ENCODE data around the gene SERPINB1. TPM values are rescaled to one million over a fixed set of nuclear protein-coding genes. Genes with fewer than 3 reads are reported as not detected.
A peak's percentile ranks its signal among the peaks of the same experiment; 100 is the strongest.

Gene SERPINB1
- total RNA-seq, 3 donors from 2014 or later (not counting 1 experiment from before 2014, with no cell fraction given): 74.8 to 80.2 (median 78.1) TPM

DNA sequence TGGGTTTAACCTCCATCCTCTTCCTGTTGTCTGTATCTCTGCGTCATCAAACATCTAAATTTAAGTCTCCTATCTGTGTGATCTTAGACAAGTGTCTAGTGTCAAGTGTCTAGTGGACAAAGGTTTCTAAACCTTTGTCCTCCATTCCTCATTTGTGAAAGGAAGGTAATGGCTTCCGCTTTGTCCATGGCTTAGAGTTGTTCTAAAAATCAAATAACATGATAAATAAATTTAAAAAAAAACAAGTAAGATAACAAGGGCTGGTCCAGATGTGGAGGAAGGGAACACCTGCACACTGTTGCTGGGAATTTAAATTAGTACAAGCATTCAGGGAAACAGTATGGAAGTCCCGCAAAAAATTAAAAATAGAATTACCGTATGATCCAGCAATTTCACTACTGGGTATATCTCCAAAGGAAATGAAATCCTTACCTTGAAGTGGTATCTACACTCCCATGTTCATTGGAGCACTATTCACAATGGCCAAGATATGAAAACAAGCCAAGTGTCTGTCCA lies 17.6 kb upstream of the SERPINB1 start:
- DNase-seq: no peak
- TF ChIP-seq, protein P1, sequence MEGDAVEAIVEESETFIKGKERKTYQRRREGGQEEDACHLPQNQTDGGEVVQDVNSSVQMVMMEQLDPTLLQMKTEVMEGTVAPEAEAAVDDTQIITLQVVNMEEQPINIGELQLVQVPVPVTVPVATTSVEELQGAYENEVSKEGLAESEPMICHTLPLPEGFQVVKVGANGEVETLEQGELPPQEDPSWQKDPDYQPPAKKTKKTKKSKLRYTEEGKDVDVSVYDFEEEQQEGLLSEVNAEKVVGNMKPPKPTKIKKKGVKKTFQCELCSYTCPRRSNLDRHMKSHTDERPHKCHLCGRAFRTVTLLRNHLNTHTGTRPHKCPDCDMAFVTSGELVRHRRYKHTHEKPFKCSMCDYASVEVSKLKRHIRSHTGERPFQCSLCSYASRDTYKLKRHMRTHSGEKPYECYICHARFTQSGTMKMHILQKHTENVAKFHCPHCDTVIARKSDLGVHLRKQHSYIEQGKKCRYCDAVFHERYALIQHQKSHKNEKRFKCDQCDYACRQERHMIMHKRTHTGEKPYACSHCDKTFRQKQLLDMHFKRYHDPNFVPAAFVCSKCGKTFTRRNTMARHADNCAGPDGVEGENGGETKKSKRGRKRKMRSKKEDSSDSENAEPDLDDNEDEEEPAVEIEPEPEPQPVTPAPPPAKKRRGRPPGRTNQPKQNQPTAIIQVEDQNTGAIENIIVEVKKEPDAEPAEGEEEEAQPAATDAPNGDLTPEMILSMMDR (IDR thresholded peaks at IDR 0.05): no peak

DNA sequence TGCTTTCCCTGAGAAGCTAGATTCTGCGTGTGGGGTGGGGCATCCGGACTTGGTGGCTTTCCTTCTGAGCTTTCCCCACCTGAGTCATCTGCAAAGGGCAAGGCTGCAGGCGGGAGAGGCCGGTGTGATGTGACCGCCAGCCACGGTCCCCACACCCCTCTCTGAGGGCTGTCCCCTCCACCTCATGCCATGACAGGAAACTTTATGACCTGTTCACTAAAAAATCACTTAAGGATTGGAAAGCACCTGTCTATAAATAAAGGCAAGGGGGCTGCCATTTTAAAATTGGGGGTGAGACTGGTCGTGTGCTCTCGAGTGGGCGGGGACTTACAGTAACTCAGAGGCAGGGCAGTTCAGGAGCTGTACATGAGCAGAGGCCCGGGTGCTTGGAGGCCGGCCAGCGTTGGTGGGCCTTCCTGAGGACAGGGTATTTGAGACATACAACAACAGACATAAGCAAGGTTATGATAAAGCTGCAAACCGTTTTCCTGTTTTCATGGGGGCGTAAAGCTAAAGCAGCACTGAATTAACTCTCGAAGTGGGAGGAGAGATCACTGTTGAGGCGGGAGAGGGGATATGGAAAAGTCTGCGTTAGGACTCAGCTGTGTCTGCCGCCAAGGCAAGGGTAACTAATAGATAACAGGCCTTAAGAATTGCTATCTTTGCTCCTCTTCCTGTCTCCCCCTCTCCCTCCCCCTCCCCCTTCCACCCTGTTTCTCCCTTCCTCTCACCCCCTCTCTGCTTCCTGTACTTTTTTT lies 16.1 kb upstream of the SERPINB1 start:
- Mint-ChIP-seq H3K4me3 (peak overlapping the region; percentile 87), H3K4me1 (peaks cover 60 to 73% of the 10 kb centered on the region in 2 donors), H3K36me3 (no peaks in the 10 kb centered on the region), H3K27ac (peak overlapping the region; percentile 94 to 97), H3K9me3 (no peaks in the 10 kb centered on the region), H3K27me3 (ENCODE audit: low read depth in 2 of 2) (no peaks in the 10 kb centered on the region)
- no peaks in the 10 kb centered on the region for H3K36me3 ChIP-seq (ENCODE audit: control insufficient read depth, insufficient read depth, low read length)
- peak; percentile 61 to 65 (median 64) for ATAC-seq
- intact Hi-C loops (cut with micrococcal nuclease): loop anchor here (5.0 kb wide), 2 partner anchors 65 to 210 kb away; partner anchors contain the start of gene RIPK1
- H3K27me3 ChIP-seq (ENCODE audit: control insufficient read depth, insufficient read depth, low read length): no peaks in the 10 kb centered on the region
- WGBS (ENCODE audit: insufficient coverage): 6% methylated on average over 18 of the region's 18 CpGs
- no peak overlapping the region for H3K4me3 ChIP-seq (ENCODE audit: low read length)
- DNase-seq: peak; percentile 60 to 85
- H3K9me3 ChIP-seq (ENCODE audit: control insufficient read depth, insufficient read depth, low read length): no peaks in the 10 kb centered on the region
- H3K27ac ChIP-seq (ENCODE audit: low read length): peak overlapping the region; percentile 91
- peaks cover 81% of the 10 kb centered on the region for H3K4me1 ChIP-seq (ENCODE audit: control insufficient read depth, insufficient read depth, low read length)
- TF ChIP-seq, protein P1 (IDR thresholded peaks at IDR 0.05): no peak

More for the DNA sequence above, 17.6 kb upstream of the SERPINB1 start:
- Histone ChIP-seq H3K27ac (ENCODE audit: low read length) (peak overlapping the region; percentile 91), H3K4me1 (ENCODE audit: control insufficient read depth, insufficient read depth, low read length) (peaks cover 71% of the 10 kb centered on the region), H3K27me3 (ENCODE audit: control insufficient read depth, insufficient read depth, low read length) (no peaks in the 10 kb centered on the region), H3K9me3 (ENCODE audit: control insufficient read depth, insufficient read depth, low read length) (no peaks in the 10 kb centered on the region), H3K36me3 (ENCODE audit: control insufficient read depth, insufficient read depth, low read length) (no peaks in the 10 kb centered on the region), H3K4me3 (ENCODE audit: low read length) (no peak overlapping the region)
- ATAC-seq: peak in 2 of 3 donors; percentile 82 to 86
- Mint-ChIP-seq H3K27me3 (ENCODE audit: low read depth in 2 of 2) (no peaks in the 10 kb centered on the region), H3K27ac (peak overlapping the region; percentile 94 to 97), H3K9me3 (no peaks in the 10 kb centered on the region), H3K4me1 (peaks cover 58 to 65% of the 10 kb centered on the region in 2 donors), H3K4me3 (peak overlapping the region; percentile 87), H3K36me3 (no peaks in the 10 kb centered on the region)
- intact Hi-C loops (cut with micrococcal nuclease): loop anchor here (5.0 kb wide), 2 partner anchors 67 to 208 kb away; partner anchors contain the start of gene RIPK1
- WGBS (ENCODE audit: insufficient coverage): 0% methylated on average over 1 of the region's 4 CpGs

DNA sequence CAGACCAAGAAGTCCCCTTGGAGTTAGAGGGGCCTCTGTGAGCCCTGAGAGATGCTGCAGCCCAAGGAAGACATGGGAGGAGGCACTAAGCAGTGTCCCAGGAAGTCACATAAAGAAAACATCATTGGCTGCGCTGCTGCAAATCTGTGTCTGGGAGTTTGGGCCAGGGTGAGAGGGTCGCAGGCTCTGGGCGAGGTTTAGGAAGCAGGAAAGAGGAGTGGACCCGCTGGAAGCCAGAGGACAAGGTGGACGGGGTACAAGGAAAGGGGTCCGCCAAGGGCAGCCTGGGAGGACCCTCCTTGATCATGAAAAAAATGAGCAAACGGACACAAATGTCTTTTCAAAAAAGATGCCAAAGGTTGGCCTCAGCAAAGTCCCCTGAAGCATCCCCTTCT lies 15.5 kb upstream of the SERPINB1 start:
- peak overlapping the region; percentile 91 for H3K27ac ChIP-seq (ENCODE audit: low read length)
- H3K36me3 Mint-ChIP-seq: no peaks in the 10 kb centered on the region
- H3K4me3 ChIP-seq (ENCODE audit: low read length): no peak overlapping the region
- no peaks in the 10 kb centered on the region for H3K27me3 ChIP-seq (ENCODE audit: control insufficient read depth, insufficient read depth, low read length)
- ATAC-seq (no peak), DNase-seq (no peak)
- H3K9me3 ChIP-seq (ENCODE audit: control insufficient read depth, insufficient read depth, low read length): no peaks in the 10 kb centered on the region
- H3K4me3 Mint-ChIP-seq: peak overlapping the region; percentile 87
- intact Hi-C loops (cut with micrococcal nuclease): loop anchor here (5.0 kb wide), 2 partner anchors 65 to 210 kb away; partner anchors contain the start of gene RIPK1
- no peaks in the 10 kb centered on the region for H3K27me3 Mint-ChIP-seq (ENCODE audit: low read depth in 2 of 2)
- no peaks in the 10 kb centered on the region for H3K36me3 ChIP-seq (ENCODE audit: control insufficient read depth, insufficient read depth, low read length)
- H3K4me1 Mint-ChIP-seq: peaks cover 58 to 71% of the 10 kb centered on the region in 2 donors
- TF ChIP-seq, protein P1 (IDR thresholded peaks at IDR 0.05): no peak
- peak overlapping the region; percentile 94 to 97 for H3K27ac Mint-ChIP-seq
- H3K4me1 ChIP-seq (ENCODE audit: control insufficient read depth, insufficient read depth, low read length): peaks cover 78% of the 10 kb centered on the region
- 71% methylated on average over 7 of the region's 7 CpGs for WGBS (ENCODE audit: insufficient coverage)
- H3K9me3 Mint-ChIP-seq: no peaks in the 10 kb centered on the region
